ENCODE measurements around the gene PEX12. TPM values are rescaled to one million over a fixed set of nuclear protein-coding genes. Genes with fewer than 3 reads are reported as not detected.
A peak's percentile ranks its signal among the peaks of the same experiment; 100 is the strongest.

Gene PEX12
- total RNA-seq, 2 experiments from 2014 or later = 4.9 to 6.0 TPM

DNA sequence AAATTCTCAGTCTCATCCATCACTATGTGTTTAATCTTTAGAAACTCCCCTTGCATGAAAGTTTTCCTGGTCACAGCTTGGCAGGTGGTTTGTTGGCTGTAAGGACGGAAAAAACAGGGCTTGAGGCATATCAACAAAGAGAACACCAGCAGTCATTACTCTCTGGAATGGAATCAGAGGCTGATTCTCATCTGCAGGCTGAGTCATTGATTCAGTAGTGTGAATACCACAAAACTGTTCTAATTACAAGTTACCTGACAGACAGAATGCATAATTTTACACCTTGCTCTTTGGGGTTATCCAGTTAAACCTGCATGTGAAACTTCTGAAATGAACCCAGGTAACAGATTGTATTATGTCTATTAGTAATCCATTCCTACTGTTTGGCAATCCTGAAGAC lies 29.4 kb downstream of the PEX12 start:
- ChIA-PET CTCF (interaction anchor here (0.9 kb wide), 1 partner anchor 198 kb away, joined by 3 read pairs; no protein-coding TSS in a partner anchor), POLR2A (no interaction called here)
- Mint-ChIP-seq H3K27ac (no peak overlapping the region), H3K4me3 (no peak overlapping the region), H3K36me3 (peaks cover 1% of the 10 kb centered on the region), H3K4me1 (ENCODE audit: low read depth) (peaks cover 22% of the 10 kb centered on the region), H3K27me3 (no peaks in the 10 kb centered on the region), H3K9me3 (no peaks in the 10 kb centered on the region)
- intact Hi-C loops (cut with micrococcal nuclease) = no loop called here
- DNase-seq = no peak

GRCh38 chr17:35548208-35548810 lies 30.1 kb downstream of the PEX12 start:
- Mint-ChIP-seq H3K36me3 (peaks cover 1% of the 10 kb centered on the region), H3K4me1 (ENCODE audit: low read depth) (peaks cover 25% of the 10 kb centered on the region), H3K9me3 (no peaks in the 10 kb centered on the region), H3K27me3 (no peaks in the 10 kb centered on the region), H3K4me3 (no peak overlapping the region), H3K27ac (no peak overlapping the region)
- no peak for DNase-seq
- CTCF ChIA-PET = interaction anchor here (0.6 kb wide), 1 partner anchor 59 kb away, joined by 3 read pairs; no protein-coding TSS in a partner anchor
- POLR2A ChIA-PET = no interaction called here
- intact Hi-C loops (cut with micrococcal nuclease) = no loop called here

GRCh38 chr17:35546487-35546886 lies 31.9 kb downstream of the PEX12 start:
- CTCF ChIA-PET = no interaction called here
- POLR2A ChIA-PET = no interaction called here
- intact Hi-C loops (cut with micrococcal nuclease) = no loop called here

DNA sequence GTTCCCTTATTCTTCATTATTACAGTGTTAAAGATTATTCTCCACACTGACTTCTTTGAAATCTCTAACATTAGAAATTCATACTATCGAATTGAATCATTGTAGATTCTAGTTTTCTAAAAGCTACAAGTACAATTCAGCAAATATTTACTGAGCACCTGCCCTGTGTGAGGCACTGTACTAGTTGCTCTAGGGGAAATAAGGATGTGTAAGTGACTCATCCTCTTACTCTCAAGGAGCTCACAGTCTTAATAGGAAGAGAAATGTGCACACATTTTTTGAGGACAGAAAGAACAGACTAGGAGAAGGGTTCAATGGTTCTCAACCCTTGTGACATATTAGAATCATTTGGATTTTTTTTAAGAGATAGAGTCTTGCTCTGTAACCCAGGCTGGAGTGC lies 33.2 kb downstream of the PEX12 start:
- intact Hi-C loops (cut with micrococcal nuclease) = no loop called here
- Mint-ChIP-seq H3K4me3 (no peak overlapping the region), H3K9me3 (no peaks in the 10 kb centered on the region), H3K36me3 (peaks cover 1% of the 10 kb centered on the region), H3K27me3 (no peaks in the 10 kb centered on the region), H3K27ac (no peak overlapping the region), H3K4me1 (ENCODE audit: low read depth) (peaks cover 31% of the 10 kb centered on the region)
- DNase-seq = no peak
- ChIA-PET CTCF (interaction anchor here (0.9 kb wide), 1 partner anchor 12 kb away, joined by 3 read pairs; no protein-coding TSS in a partner anchor), POLR2A (no interaction called here)

More at GRCh38 chr17:35546487-35546886, 31.9 kb downstream of the PEX12 start:
- Mint-ChIP-seq H3K4me3 (no peak overlapping the region), H3K27ac (no peak overlapping the region), H3K36me3 (peaks cover 1% of the 10 kb centered on the region), H3K27me3 (no peaks in the 10 kb centered on the region), H3K4me1 (ENCODE audit: low read depth) (peaks cover 27% of the 10 kb centered on the region), H3K9me3 (no peaks in the 10 kb centered on the region)
- no peak for DNase-seq

DNA sequence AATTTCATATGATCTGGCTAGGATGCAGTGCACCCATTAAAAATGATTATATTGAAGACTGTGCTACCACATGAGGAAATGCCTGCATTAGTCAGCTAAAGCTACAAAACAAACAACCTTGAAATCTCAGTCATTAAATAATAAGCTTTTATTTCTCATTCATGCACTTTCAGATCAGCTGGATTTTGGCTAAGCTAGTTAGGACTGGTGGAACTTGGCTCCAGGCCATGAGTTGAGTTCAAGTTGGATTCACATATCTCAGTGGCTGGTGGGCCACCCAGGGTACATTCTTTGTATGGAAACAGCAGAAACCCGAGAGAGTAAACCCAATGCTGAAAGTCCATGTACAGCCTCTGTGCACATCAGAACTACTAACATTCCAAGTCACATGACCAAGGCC lies 34.5 kb downstream of the PEX12 start:
- no peaks in the 10 kb centered on the region for H3K27me3 Mint-ChIP-seq
- peaks cover 38% of the 10 kb centered on the region for H3K4me1 Mint-ChIP-seq (ENCODE audit: low read depth)
- H3K36me3 Mint-ChIP-seq = peaks cover 1% of the 10 kb centered on the region
- no peak overlapping the region for H3K27ac Mint-ChIP-seq
- DNase-seq = no peak
- CTCF ChIA-PET = interaction anchor here (1.1 to 2.7 kb wide), 2 partner anchors 10 to 232 kb away, joined by 3 to 8 read pairs; no protein-coding TSS in a partner anchor
- H3K9me3 Mint-ChIP-seq = no peaks in the 10 kb centered on the region
- intact Hi-C loops (cut with micrococcal nuclease) = no loop called here
- H3K4me3 Mint-ChIP-seq = no peak overlapping the region
- POLR2A ChIA-PET = no interaction called here

DNA sequence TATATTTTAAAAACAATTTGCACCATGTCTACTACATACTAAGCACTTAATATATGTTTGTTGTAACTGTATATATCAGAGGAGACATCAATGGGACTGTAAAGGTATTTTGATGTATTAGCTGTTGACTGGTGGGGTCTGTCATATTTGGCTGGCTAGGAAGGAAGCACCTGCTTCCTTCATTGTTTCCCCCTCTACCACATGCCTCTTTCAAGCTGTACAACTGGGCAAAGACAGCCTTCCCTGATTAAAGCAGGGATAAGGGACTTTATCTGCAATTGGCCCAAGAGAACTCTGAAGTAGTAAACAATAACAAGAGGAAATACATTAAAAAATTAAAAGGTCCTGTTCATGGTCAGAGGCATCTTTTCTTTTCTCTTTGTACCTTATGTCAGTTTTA lies 35.4 kb downstream of the PEX12 start:
- no peak overlapping the region for H3K27ac Mint-ChIP-seq
- ChIA-PET CTCF (interaction anchor here (1.1 to 2.7 kb wide), 3 partner anchors 9 to 231 kb away, joined by 3 to 8 read pairs (median 4); no protein-coding TSS in a partner anchor), POLR2A (interaction anchor here (1.2 kb wide), 1 partner anchor 301 kb away, joined by 3 read pairs; the partner anchor contains the start of gene SLFN5)
- H3K36me3 Mint-ChIP-seq = peaks cover 1% of the 10 kb centered on the region
- no peak overlapping the region for H3K4me3 Mint-ChIP-seq
- H3K4me1 Mint-ChIP-seq (ENCODE audit: low read depth) = peaks cover 46% of the 10 kb centered on the region
- no peaks in the 10 kb centered on the region for H3K9me3 Mint-ChIP-seq
- DNase-seq = no peak
- H3K27me3 Mint-ChIP-seq = no peaks in the 10 kb centered on the region
- intact Hi-C loops (cut with micrococcal nuclease) = no loop called here

GRCh38 chr17:35541434-35541833 lies 36.9 kb downstream of the PEX12 start:
- Mint-ChIP-seq H3K9me3 (no peaks in the 10 kb centered on the region), H3K27me3 (no peaks in the 10 kb centered on the region), H3K4me1 (ENCODE audit: low read depth) (peaks cover 44% of the 10 kb centered on the region), H3K4me3 (peak overlapping the region; percentile 77), H3K36me3 (peaks cover 11% of the 10 kb centered on the region), H3K27ac (peak overlapping the region; percentile 97)
- no peak for DNase-seq
- intact Hi-C loops (cut with micrococcal nuclease) = loop anchor here (1.0 to 2.0 kb wide), 2 partner anchors 27 to 45 kb away; partner anchors contain the start of gene AP2B1
- POLR2A ChIA-PET = interaction anchor here (0.7 kb wide), 1 partner anchor 55 kb away, joined by 3 read pairs; no protein-coding TSS in a partner anchor
- CTCF ChIA-PET = interaction anchor here (1.1 to 2.7 kb wide), 6 partner anchors 8 to 229 kb away, joined by 3 to 8 read pairs (median 4); partner anchors contain the start of gene SLFN11

GRCh38 chr17:35540589-35541404 lies 37.6 kb downstream of the PEX12 start:
- Mint-ChIP-seq H3K36me3 (peaks cover 18% of the 10 kb centered on the region), H3K27ac (peak overlapping the region; percentile 97), H3K27me3 (no peaks in the 10 kb centered on the region), H3K9me3 (no peaks in the 10 kb centered on the region), H3K4me3 (peak overlapping the region; percentile 77), H3K4me1 (ENCODE audit: low read depth) (peaks cover 39% of the 10 kb centered on the region)
- CTCF ChIA-PET = interaction anchor here (1.0 to 9.2 kb wide), 4 partner anchors 207 to 233 kb away, joined by 3 to 177 read pairs (median 6); no protein-coding TSS in a partner anchor
- intact Hi-C loops (cut with micrococcal nuclease) = loop anchor here (1.0 to 2.0 kb wide), 2 partner anchors 28 to 46 kb away; partner anchors contain the start of gene AP2B1
- POLR2A ChIA-PET = interaction anchor here (0.7 kb wide), 1 partner anchor 54 kb away, joined by 3 read pairs; no protein-coding TSS in a partner anchor
- DNase-seq = peak; percentile 73

GRCh38 chr17:35539659-35540026 lies 38.7 kb downstream of the PEX12 start:
- Mint-ChIP-seq H3K27ac (peak overlapping the region; percentile 97), H3K9me3 (no peaks in the 10 kb centered on the region), H3K36me3 (peaks cover 23% of the 10 kb centered on the region), H3K4me1 (ENCODE audit: low read depth) (peaks cover 35% of the 10 kb centered on the region), H3K4me3 (peak overlapping the region; percentile 77), H3K27me3 (no peaks in the 10 kb centered on the region)
- intact Hi-C loops (cut with micrococcal nuclease) = loop anchor here (1.0 to 5.0 kb wide), 9 partner anchors 39 to 557 kb away; partner anchors contain the start of genes AP2B1, LIG3, PEX12 and SLFN12
- ChIA-PET CTCF (interaction anchor here (0.6 to 9.2 kb wide), 25 partner anchors 11 to 398 kb away, joined by 3 to 177 read pairs (median 4); partner anchors contain the start of genes AP2B1, NLE1, PEX12 and SLFN11), POLR2A (interaction anchor here (0.7 to 3.9 kb wide), 7 partner anchors 28 to 297 kb away, joined by 3 to 33 read pairs (median 4); partner anchors contain the start of genes AP2B1, PEX12, SLFN11 and SLFN5)
- no peak for DNase-seq

- Mint-ChIP-seq H3K4me1 (ENCODE audit: low read depth) (peaks cover 40% of the 10 kb centered on the region), H3K27me3 (no peaks in the 10 kb centered on the region), H3K4me3 (peak within 1 kb of the TSS; percentile 75), H3K27ac (peak within 1 kb of the TSS; percentile 97), H3K36me3 (peaks cover 30% of the 10 kb centered on the region), H3K9me3 (no peaks in the 10 kb centered on the region)
- intact Hi-C loops (cut with micrococcal nuclease) = loop anchor here (1.0 to 5.0 kb wide), 6 partner anchors 51 to 555 kb away; partner anchors contain the start of genes LIG3, SLFN11 and SLFN12
- POLR2A ChIA-PET = interaction anchor here (0.7 to 3.9 kb wide), 13 partner anchors 10 to 531 kb away, joined by 3 to 33 read pairs (median 4); partner anchors contain the start of genes PEX12, SLFN11, SLFN5 and TAF15
- DNase-seq = peak; percentile 51
- CTCF ChIA-PET = interaction anchor here (0.6 to 9.2 kb wide), 7 partner anchors 50 to 493 kb away, joined by 3 to 177 read pairs (median 9); partner anchors contain the start of gene SLFN5
These were observed 40.7 kb downstream of the PEX12 start, which contains the start of gene SLFN12L for GRCh38 chr17:35537601-35538141. TSS of gene SLFN12L (minus strand) at chr17:35537678. CDS start at chr17:35522364, 15,314 bp downstream.

DNA sequence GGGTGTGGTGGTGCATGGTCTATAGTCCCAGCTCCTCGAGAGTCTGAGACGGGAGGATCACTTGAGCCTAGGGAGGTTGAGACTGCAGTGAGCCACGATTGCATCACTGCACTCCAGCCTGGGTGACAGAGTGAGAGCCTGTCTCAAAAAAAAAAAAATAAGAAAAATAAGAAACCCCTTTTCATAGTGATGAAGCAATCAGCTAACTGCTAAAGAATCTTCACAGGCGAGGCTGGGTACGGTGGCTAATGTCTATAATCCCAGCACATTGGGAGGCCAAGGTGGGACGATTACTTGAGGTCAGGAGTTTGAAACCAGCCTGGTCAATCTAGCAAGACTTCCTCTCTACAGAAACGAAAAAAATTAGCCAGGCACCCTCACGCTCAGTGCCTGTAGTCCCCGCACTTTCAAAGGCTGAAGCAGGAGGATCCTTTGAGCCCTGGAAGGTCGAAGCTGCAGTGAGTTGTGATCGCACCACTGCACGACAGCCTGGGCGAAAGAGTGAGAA lies 41.7 kb downstream of the PEX12 start:
- ChIA-PET CTCF (interaction anchor here (0.6 to 9.2 kb wide), 10 partner anchors 42 to 492 kb away, joined by 3 to 177 read pairs (median 3); partner anchors contain the start of gene SLFN11), POLR2A (interaction anchor here (0.7 to 3.9 kb wide), 18 partner anchors 9 to 532 kb away, joined by 3 to 33 read pairs (median 3); partner anchors contain the start of genes PEX12, SLFN11, SLFN13 and SLFN5)
- peaks cover 47% of the 10 kb centered on the region for H3K4me1 Mint-ChIP-seq (ENCODE audit: low read depth)

More for the DNA sequence above, 41.7 kb downstream of the PEX12 start:
- H3K9me3 Mint-ChIP-seq = no peaks in the 10 kb centered on the region
- peak overlapping the region; percentile 97 for H3K27ac Mint-ChIP-seq
- H3K27me3 Mint-ChIP-seq = no peaks in the 10 kb centered on the region
- H3K36me3 Mint-ChIP-seq = peaks cover 32% of the 10 kb centered on the region
- H3K4me3 Mint-ChIP-seq = peak overlapping the region; percentile 75
- intact Hi-C loops (cut with micrococcal nuclease) = loop anchor here (1.0 to 5.0 kb wide), 4 partner anchors 164 to 554 kb away; partner anchors contain the start of genes LIG3 and SLFN11
- peak; percentile 57 for DNase-seq

Data from activated CD4-positive, alpha-beta memory T cell treated with anti-CD3 and anti-CD28 coated beads for 36 hours (primary cell).